ENCODE results near the gene WDR77.

WDR77 gene

DNA sequence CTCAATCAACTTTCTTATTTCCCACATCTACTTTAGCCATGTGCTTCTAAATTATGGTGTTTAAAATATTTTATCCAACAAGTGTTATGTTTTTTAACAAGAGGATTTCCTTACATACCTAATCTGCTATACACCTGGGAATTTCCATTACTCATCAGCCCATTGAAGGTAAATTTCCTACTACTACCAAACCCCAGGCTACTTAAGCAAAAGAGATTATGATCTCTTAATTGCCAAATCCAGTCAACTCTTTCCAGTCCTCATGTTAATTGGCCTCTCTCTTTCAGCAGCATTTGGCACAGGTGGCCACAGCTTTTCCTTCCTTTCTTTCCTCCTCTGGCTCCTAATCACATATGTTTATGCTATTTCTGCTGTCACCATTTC is 19.7 kb upstream of the WDR77 start:
- DNase-seq: no peak

DNA sequence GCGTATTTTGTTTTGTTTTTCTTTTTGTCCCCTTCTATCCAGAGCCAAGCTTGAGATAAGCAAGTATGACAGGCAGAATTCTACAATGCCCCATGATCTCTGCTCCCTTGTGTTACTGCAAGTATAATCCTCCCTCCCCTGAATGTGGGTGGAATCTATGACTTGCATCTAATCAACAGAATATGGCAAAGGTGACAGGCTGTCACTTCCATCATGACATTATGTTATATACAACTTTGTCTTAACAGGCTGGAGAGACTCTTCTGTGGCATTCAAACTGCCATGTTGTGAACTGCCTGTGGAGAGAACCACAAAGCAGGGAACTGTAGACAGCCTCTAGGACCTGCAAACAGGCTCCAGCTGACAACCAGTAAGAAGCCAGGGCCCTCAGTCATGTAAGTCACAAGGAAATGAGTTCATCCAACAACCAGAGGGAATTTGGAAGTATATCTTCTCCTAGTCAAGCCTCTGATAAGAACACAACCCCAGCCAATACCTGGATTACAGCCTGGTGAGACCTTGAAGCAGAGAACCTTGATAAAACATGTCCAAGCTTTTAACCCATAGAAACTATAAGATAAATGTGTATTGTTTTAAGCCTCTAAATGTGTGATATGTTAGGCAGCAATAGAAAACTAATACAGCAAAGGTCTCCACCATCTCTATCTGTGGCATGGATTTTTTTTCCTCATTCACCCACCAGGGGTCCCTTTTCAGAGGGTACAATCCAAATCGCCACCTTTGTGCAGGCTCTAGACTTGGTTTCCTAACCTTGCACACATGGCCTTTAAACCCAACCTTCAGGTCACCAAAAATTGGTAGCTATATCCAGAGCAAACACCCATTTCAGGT is 19.0 kb upstream of the WDR77 start:
- no peak for DNase-seq

DNA sequence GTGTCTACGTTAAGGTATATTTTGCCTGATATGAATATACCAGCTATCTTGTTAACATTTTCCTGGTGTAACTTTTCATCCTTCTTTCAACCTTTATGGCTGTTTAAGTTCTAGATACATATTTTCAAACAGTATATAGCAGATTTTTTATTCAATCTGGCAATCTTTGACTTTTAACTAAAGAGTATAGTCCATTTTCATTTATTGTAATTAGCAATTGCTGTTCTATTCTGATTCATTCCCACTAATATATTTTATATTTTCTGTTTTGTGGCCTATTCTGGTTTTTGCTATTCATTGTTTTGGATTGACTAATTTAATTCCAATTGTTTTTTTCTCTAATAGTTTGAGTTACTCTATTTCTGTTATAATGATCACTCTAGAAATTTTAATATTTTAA is 17.4 kb upstream of the WDR77 start:
- no peak for DNase-seq

DNA sequence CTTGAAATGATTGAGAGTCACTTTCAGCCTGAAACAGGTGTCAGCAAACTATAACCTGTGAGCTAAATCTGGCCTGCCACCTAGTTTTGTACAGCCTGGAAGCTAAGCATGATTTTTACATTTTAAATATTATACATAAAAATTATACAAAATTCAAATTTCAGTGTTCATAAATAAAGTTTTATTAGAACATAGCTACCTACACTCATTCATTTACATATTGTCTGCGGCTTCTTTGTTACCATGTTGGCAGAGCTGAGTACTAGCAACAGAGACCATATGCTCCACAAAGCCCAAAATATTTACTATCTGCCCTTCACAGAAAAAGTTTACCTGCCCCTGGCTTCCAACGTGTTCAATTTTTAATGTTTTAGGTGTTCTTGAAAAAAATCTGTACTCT is 16.7 kb upstream of the WDR77 start:
- DNase-seq: no peak

DNA sequence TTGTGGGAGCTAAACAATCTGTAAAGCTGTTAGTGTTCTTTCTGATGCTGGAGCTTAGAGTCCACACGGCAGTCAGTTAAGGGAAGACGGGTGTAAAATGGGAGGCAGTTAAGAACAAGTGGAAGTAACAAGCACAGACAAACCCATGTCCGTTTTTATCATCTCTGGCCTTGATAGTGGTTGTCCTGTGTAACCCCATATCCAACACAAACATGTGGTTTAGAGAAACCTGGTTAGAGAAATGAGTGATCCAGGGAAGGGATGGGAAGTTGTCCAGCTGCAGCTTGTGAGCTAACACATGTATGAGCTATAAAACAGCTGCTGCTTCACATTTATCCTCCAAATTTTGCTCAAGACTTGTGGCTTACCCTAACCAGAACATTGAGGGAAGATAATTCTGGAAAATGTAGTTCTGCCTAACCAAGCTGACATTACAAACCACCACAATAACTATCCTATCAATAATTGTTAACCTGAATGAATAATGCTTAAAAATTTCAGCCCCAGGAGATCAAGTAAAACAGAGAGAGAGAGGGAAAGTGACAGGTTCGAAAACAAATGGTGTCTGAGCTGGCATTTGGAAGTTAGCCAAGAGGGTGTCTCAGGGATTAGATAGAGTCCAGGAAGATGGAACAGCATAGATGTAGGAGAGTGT is 14.1 kb upstream of the WDR77 start:
- DNase-seq: no peak

DNA sequence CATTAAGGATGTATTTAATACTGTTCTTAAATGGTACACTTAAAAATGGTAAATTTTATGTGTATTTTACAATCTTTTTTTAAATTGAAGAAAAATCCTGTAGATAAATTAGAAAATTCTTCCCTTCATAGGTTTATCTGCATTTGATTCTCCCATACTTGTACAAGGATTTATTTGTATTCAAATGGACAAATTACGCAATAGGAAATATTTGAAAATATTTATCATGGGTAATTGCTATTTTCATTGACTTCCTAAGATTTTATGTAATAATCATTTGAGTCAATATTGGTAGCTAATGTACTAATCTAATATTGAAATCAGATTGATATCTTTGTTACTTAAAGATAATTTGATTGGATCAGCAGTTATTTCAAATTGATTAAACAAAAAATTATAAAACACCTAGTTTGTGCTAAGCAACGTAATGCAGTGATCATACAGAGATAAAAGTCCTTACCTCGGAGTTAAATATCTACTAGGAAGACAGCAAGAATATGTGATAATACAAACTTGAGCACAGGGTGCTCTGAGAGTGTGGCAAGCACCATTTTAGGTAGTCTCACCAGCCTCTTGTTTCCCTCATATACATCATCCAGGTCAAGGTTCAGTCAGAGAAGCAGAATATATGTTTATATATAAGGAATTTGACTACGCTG is 13.4 kb upstream of the WDR77 start:
- no peak for DNase-seq

DNA sequence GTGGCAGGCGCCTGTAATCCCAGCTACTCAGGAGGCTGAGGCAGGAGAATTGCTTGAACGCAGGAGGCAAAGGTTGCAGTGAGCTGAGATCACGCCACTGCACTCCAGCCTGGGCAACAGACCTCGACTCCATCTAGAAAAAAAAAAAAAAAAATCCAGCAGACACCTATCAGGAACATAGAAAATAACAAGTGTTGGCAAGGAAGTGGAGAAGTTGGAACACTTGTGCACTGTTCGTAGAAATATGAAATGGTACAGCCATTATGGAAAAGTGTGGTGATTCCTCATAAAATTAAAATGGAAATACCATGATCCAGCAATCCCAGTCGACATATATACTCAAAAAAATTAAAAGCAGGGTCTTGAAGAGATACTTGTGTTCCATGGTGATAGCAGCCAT is 12.7 kb upstream of the WDR77 start:
- DNase-seq: no peak

DNA sequence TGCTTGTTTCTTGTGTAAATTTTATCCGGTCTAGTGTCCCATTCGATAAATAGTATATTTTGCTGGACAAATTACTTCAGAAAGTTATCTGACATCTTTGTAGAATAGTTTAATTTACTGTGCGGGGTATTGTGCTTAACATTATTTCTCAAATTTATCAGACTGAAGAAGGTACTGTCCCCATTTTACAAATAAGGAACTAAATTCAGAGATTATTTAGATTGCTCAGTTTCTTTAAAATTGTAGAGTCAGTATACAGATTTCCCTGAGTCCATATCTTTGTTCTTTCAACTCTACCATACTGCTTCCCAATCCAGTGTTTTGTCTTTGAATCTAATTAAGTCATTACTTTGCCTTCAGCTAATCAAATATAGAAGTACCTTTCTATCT is 6.6 kb upstream of the WDR77 start:
- DNase-seq: no peak

DNA sequence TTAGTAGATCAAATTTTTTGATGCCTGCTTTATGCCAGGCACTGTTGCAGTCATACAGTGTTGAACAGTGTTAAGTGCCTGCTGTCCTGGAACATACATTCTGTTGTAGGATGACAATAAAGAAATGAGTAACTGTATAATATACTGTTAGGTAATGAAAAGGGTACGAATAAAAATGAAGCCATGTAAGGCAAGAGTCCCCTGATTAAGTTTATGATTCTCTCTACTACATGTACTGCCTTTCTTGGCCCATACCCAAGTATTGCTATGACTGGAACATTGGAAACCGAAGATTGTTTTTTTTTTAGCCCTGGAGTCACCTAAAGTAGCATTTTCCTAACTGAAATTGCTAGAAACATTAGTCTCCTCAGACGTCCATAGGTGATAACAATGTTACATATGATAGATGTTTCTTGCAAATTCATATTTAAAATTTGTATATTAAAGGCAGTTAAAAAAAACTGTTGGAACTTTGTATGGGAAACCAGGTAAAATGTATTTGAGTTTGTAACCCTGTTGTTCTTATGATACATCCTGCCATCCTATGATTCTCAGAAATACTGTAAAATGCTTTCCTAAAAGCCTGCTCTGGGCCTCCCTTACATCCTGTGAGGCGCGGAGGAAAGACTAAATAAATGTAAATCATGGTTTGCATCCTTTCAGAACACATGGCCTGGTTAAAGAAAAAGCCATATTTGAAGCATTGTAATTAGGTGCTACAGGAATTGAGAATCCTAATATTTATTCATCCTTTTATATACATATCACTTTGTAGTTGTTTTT is 6.0 kb upstream of the WDR77 start:
- no peak for DNase-seq

DNA sequence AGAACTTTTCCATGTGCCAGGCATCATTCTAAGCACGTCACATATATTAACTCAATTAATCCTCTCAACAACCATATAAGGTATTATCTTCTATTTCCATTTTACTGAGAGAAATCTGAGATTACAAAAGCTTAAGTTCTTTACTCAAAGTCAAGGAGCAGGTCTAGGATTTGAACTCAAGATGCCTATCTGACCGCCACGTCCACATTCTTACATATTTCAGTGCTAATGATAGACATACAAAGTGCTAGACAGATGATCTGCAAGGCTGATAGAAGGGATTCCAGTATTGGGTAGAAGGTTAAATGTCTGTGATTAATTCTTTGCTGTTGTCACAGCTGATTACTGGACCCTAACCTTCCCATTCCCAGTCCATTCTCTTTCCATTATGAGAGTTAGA is 4.7 kb upstream of the WDR77 start:
- DNase-seq: no peak

DNA sequence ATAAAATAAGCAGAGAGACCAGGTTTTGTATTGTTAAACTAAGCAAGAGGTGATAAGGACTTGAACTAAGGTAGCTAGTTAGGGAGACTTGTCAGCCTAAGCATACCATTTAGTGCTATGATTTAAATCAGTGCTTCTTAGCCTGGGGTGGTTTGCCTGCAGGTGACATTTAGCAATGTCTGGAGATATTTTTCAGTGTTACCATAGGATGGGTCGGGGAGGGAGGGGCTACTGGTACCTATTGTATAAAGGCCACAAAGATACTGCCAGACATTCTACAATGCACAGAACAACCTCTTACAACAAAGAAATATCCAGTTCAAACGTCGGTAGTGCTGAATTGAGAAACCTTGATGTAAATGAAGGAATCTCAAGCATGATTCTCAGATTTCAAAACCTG is 3.5 kb upstream of the WDR77 start:
- no peak for DNase-seq

DNA sequence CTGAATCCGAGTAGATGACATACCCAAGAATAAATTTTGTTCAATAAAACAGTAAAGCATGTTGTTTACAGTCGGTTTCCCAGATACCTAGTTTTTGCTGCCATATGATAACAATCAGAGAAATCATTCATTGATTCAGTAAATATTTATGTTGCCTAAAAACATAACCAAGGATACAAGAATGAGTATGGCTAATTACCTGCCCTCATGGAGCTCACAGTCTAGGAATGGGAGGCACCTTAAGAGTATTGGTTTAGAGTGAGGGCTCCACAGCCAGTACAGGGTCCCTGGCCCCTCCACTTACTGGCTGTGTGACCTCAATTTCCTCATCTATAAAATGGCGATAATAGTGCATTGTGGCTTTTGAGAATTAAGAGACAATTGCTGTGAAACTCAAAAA is 1.1 kb upstream of the WDR77 start:
- no peak for DNase-seq

DNA sequence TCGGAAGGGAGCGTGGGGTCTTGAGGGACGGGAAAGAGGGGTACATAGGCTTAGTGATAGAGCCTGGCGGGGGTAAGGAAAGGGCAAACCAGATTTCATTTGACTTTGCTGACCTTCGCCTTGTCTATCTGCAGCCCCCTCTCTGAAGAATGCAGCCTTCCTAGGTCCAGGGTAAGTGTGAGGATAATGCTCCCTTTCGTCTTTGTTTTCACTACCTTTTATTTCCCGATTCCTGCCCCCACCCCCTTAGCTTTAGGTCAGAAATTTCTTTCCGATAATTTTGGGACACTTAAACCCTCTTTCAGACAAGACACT is 604 bp upstream of the WDR77 start:
- no peak for DNase-seq

DNA sequence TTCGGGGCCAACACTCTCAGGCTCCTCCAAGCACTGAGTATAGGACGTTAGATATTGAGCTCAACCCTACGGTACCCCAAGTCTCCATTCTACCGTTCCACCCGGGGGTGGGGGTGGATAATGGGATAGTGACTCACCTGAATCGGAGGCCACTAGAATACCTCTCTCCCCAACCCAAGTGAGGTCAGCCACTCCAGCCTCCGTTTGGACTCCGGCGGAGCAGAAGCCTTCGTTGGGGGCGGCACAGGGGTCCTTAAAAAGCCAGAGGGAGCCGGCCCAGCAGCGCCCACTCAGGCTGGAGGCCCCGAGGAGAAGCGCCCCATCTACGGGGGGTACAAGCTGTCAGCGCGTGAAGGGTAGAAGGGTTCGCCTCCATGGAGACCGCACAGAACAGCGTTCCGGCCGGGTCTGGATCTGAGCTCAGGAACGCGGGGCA is 556 bp downstream of the WDR77 start:
- peak in 1 of 2 experiments; percentile 30 for DNase-seq

DNA sequence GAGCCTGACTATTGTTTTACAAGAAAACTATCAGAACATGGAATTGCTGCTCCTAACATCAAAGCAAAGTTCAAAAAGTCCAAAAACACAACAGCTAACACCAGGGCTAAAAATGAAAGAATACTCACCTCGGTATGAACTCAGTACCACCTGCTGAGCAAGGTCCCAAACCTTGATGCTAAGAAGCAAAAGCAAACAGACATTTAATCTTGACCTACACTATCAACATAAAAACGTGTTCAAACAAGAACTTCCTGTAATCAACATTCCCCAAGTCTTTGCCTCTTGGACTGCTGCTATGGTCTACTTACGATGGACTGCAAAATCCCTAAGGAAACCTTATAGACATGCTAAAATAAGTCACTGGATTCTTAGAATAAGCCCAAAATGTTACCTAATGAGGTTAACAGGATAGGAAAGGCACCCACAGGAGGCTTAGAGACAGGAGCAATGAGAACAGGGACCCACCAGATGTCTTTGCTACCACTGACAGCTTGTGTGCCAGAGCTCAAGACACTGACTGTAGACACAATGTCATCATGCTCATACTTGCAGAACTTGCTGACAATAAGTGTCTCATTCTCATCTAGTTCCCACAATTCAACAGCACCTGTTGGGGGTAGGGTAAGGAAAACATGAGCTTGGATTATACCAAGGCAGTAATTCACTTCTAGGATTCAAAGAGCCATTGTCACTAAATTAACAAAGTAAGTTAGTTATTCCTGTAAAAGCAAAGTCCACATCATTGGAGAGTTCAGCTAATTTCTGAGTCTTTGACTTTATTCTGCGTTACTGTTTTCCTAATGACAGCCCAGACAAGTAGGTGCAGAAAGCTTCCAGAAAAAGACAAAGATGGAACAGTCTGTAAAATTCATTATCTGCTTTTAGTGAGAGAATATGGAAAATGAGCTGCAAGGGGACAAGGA is 1.8 kb downstream of the WDR77 start:
- no peak for DNase-seq

DNA sequence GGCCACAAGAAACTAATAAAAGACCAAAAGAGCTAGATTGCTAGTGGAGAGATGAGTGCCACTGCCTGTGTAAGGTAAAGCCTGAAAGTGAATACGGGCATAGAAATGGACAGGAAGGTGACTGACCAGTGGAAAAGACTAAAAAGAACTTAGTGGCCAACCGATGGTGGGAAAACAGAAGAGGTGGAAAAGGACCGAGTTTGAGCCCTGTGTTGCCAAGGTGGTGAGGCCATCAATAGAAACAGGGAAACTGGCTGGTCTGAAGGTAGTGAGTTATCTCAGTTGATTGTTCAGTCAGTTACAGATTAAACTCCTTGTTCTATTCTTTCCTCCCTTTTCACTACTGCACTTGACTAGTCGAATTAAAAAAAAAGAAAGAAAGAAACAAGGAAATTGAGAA is 2.5 kb downstream of the WDR77 start:
- DNase-seq: no peak

DNA sequence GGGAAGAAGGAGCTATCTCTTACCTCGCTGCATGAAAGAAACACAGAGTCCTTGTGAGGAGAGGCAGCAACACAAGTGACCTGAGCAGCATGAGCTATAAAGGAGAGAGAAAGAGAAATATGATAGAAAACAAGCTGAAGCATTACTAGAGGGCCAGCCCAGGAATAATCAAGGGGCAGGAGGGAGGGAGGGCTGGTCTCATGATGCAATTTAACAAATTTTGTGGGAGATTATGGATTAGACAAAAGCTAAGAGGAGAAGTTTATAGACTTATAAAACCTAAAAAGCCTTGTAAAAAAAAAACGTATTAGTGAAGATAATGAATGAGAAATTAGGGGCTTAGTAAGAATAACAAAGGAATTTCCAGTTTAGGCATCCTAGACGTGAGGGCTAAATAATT is 5.0 kb downstream of the WDR77 start:
- no peak for DNase-seq

DNA sequence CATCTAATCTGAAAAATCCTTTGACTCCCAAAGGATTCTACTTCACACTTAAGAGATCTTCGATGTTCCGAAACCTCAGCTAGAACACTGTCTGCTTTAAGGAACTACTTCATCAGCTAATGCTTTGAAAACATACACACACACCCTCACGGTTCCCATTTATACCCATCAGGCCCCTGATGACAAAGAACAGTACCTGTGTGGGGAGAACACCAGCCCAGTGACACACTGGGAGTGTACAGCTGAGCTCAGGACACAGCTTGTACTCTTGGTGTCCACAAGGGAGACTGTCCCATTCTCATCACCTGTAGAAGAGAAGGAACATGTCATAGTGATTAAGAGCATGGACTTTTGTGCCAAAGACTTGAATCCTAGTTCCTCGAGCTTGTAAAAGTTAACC is 6.6 kb downstream of the WDR77 start:
- DNase-seq: no peak

DNA sequence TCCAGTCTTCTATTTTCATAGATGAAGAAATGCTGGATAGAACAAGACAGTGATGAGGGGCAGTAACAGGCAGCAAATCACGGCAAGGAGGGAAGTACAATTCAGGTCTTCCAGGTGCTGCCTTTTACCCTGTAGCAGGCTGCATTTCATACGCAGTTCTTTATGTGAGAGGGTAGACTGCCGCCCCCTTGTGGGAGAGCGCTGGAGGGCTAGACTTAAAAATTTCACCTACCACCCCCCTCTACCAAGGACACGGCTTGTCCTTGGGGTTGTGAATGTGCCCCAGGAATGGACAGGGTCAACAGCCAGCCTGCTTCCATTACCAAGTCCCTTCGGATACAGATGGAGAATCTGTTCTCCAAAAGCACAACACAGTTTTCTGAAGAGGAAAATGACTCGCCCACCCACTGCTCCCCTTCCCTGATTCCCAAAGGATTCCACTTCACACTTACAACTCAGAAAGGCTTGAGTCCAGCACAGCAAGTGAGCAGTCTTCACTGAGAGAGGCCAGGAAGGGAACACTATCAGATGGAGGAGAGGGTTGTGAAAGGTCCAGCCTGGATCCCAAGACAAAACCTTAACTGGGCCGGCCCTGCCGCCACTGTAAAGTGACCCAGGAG is 7.4 kb downstream of the WDR77 start:
- DNase-seq: peak; percentile 47 to 51

DNA sequence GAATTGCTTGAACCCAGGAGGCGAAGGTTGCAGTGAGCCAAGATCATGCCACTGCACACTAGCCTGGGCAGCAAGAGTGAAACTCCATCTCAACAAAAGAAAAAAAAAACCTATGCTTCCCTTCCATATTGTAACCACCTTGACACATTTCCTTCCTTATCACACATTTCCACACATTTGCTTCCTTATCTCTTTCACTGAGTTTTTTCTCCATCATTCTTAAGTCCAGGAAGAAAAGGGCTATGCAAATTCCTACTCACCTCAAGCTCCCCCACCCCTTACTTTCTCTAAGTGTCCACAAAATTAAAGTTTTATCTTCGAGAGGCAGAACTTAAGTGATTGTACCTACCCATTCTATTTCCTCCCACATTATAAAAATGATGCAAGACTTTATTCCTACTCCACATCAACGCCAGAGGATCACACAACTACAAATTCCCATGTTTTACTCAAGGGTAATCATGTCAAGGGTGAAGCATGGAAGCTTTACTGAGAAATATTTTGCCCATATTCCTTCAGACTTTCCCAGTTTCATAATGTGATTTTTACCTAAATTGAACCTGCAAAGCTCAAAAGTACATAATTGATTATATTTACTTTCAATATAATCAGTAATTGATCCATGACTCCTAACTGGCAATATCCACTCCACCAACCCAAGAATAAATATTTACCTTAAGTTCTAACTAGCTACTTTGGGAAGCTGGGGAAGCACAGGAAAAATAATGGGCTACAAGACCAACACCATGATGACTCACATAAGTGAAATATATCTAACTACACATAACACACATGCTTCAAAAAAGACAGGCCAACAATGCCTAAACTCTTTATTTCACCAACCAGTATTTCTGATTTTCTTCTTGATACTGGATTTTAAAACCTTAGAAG is 9.3 kb downstream of the WDR77 start:
- DNase-seq: no peak

DNA sequence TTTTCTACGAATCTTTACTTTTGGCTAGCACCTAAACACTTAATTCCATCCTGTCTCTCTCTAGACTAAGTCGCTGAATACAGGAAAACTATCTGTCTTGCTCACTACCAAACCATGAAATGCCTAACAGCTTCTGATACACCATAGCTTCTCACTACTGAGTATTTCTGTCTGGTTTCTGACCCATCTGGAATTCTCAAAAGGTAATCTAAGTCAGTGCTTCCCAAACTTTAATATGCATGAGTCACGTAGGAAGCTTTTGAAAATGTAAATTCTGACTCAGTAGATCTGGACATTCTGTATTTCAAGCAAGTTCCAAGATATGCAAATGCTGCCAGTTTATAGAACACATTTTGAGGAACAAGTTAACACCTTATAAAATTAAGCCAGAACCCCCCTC is 12.3 kb downstream of the WDR77 start:
- no peak for DNase-seq

Measured in Kasumi-1 (cell line).